Measurements from ENCODE around the gene KLF7. TPM values are rescaled to one million over a fixed set of nuclear protein-coding genes. Genes with fewer than 3 reads are reported as not detected.

KLF7 gene
- total RNA-seq, 2 experiments from 2014 or later = 17.9 to 22.9 TPM

GRCh38 chr2:207122651-207123334, 43.0 kb downstream of the KLF7 start:
- POLR2A ChIA-PET = interaction anchor here (1.0 kb wide), 1 partner anchor 21 kb away, joined by 3 read pairs; no protein-coding TSS in a partner anchor
- H3K36me3 Mint-ChIP-seq = peaks cover 47% of the 10 kb centered on the region
- no peak for DNase-seq
- no peak for ATAC-seq (ENCODE audit: low read depth)
- H3K27me3 Mint-ChIP-seq = no peaks in the 10 kb centered on the region
- peaks cover under 1% of the 10 kb centered on the region for H3K9me3 Mint-ChIP-seq
- H3K4me3 Mint-ChIP-seq = no peak overlapping the region
- H3K4me1 Mint-ChIP-seq = peaks cover 7% of the 10 kb centered on the region
- H3K27ac Mint-ChIP-seq = no peak overlapping the region

GRCh38 chr2:207121784-207122183, 44.0 kb downstream of the KLF7 start:
- H3K9me3 Mint-ChIP-seq = no peaks in the 10 kb centered on the region
- POLR2A ChIA-PET = no interaction called here
- no peak overlapping the region for H3K4me3 Mint-ChIP-seq
- no peak for ATAC-seq (ENCODE audit: low read depth)
- peaks cover 44% of the 10 kb centered on the region for H3K36me3 Mint-ChIP-seq
- no peak for DNase-seq
- peaks cover 7% of the 10 kb centered on the region for H3K4me1 Mint-ChIP-seq
- H3K27ac Mint-ChIP-seq = no peak overlapping the region
- no peaks in the 10 kb centered on the region for H3K27me3 Mint-ChIP-seq

DNA sequence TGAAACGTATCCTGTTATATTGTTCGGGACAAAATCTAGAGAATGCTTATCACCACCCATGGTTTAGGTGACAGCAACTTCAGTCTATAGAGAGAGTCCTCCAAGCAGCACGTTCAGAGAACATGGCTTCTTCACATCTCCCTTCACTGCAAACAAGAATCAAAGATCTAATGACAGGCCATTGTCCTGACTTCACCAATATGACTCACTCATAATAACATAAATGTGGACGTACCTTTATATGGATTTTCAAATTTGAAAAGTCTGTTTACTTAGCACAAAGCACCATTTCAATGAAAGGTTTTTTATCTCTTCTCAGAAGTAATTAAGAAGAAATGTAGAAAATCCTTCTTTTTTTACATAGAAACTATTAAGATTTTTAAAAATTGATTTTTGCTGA, 46.7 kb downstream of the KLF7 start:
- Mint-ChIP-seq H3K27ac (no peak overlapping the region), H3K4me3 (no peak overlapping the region), H3K36me3 (peaks cover 33% of the 10 kb centered on the region), H3K9me3 (no peaks in the 10 kb centered on the region), H3K27me3 (no peaks in the 10 kb centered on the region), H3K4me1 (peaks cover 7% of the 10 kb centered on the region)
- no peak for ATAC-seq (ENCODE audit: low read depth)
- DNase-seq = no peak
- POLR2A ChIA-PET = no interaction called here

DNA sequence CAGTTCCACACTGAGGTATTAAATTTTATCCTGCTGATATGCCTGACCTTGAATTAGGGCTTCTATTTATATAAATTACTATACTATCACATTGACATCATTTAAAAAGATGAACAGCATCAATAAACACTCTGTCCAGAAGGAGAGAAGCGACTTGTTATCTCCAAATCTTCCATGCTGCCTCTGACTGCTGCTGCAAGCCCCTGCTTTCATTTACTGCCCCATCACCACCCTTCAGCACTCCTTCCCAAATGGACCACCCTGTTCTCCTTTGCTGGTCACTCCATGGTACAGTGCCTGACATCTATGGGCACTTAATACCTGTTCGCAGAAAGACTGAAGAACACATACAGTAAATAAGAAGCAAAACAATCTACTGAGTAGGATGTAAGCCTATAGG, 48.1 kb downstream of the KLF7 start:
- Mint-ChIP-seq H3K36me3 (peaks cover 23% of the 10 kb centered on the region), H3K9me3 (no peaks in the 10 kb centered on the region), H3K4me1 (peaks cover 6% of the 10 kb centered on the region), H3K4me3 (no peak overlapping the region), H3K27ac (no peak overlapping the region), H3K27me3 (no peaks in the 10 kb centered on the region)
- DNase-seq (no peak), ATAC-seq (ENCODE audit: low read depth) (no peak)
- POLR2A ChIA-PET = no interaction called here

- POLR2A ChIA-PET = no interaction called here
- Mint-ChIP-seq H3K9me3 (no peaks in the 10 kb centered on the region), H3K27me3 (no peaks in the 10 kb centered on the region), H3K4me1 (peaks cover 8% of the 10 kb centered on the region), H3K36me3 (peaks cover 11% of the 10 kb centered on the region), H3K27ac (no peak overlapping the region), H3K4me3 (no peak overlapping the region)
- DNase-seq (no peak), ATAC-seq (ENCODE audit: low read depth) (no peak)
Observed at GRCh38 chr2:207115715-207116364, 49.9 kb downstream of the KLF7 start.

DNA sequence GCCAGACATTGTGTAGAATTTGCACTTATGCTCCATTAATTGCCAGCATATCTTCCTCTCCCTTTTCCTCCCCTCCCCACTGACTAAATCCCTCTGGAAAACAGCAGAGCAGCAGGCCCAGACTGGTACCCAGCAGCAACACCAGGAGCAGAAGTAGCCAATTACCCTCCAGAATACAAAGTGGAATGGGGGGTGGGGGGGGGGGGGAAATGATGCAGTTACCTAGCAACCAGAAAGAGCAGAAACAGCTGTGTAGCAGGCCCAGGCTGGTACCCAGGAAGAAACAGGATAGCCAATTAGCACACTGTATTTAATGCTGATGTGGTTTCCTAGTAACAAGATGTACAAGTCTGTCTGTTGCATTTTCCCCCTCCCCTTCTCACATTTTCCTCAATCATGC, 52.3 kb downstream of the KLF7 start:
- POLR2A ChIA-PET = no interaction called here
- Mint-ChIP-seq H3K4me1 (peaks cover 14% of the 10 kb centered on the region), H3K36me3 (peaks cover 12% of the 10 kb centered on the region), H3K27me3 (no peaks in the 10 kb centered on the region), H3K4me3 (no peak overlapping the region), H3K9me3 (no peaks in the 10 kb centered on the region), H3K27ac (no peak overlapping the region)
- no peak for ATAC-seq (ENCODE audit: low read depth)
- DNase-seq = no peak

DNA sequence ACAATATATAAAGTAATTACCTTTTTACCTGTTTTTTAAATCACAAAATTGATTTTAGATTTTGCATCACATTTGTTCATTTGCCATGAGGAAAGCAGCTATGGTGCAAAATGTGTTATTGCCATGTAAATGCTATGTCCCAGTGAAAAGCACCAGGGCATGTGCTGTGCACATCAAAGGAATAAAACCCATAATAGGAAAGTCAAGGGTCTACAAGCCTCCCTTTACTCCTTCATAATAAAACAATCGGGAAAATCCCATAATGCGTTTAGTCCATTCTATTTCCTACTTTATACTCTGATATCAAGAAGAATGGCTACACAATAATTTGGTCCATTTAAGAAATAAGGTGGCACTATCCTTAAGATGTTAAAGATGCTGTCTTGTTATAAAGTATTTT, 53.0 kb downstream of the KLF7 start:
- POLR2A ChIA-PET = no interaction called here
- H3K36me3 Mint-ChIP-seq = peaks cover 14% of the 10 kb centered on the region

GRCh38 chr2:207112383-207112782, 53.4 kb downstream of the KLF7 start:
- Mint-ChIP-seq H3K9me3 (no peaks in the 10 kb centered on the region), H3K36me3 (peaks cover 15% of the 10 kb centered on the region), H3K27me3 (no peaks in the 10 kb centered on the region), H3K27ac (no peak overlapping the region), H3K4me3 (no peak overlapping the region), H3K4me1 (peaks cover 16% of the 10 kb centered on the region)
- DNase-seq (no peak), ATAC-seq (ENCODE audit: low read depth) (no peak)
- POLR2A ChIA-PET = no interaction called here

More for the DNA sequence above, 53.0 kb downstream of the KLF7 start:
- H3K9me3 Mint-ChIP-seq = no peaks in the 10 kb centered on the region
- no peak overlapping the region for H3K4me3 Mint-ChIP-seq
- no peak overlapping the region for H3K27ac Mint-ChIP-seq
- DNase-seq (no peak), ATAC-seq (ENCODE audit: low read depth) (no peak)
- no peaks in the 10 kb centered on the region for H3K27me3 Mint-ChIP-seq
- peaks cover 14% of the 10 kb centered on the region for H3K4me1 Mint-ChIP-seq

DNA sequence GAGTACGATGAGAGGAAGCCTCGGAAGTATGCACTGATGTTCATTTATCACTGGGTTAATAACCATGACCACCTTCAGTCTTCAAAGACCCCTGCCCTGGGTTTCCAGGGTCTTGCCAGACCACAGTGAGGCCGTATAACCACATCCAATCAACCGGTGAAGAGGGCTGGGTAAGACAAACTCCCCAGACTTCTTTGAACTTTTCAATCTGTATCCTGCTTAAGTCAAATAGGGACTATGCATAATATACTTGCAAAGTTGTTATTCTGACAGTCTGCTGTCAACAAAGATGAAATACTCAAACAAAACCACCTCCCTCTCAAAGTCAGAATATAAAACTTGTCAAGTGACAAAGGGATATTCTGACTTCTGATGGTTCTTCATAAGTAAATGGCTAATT, 54.0 kb downstream of the KLF7 start:
- DNase-seq (no peak), ATAC-seq (ENCODE audit: low read depth) (no peak)
- H3K9me3 Mint-ChIP-seq = no peaks in the 10 kb centered on the region
- H3K4me1 Mint-ChIP-seq = peaks cover 18% of the 10 kb centered on the region
- H3K4me3 Mint-ChIP-seq = no peak overlapping the region
- H3K27ac Mint-ChIP-seq = no peak overlapping the region
- H3K27me3 Mint-ChIP-seq = no peaks in the 10 kb centered on the region
- H3K36me3 Mint-ChIP-seq = peaks cover 17% of the 10 kb centered on the region
- POLR2A ChIA-PET = no interaction called here

DNA sequence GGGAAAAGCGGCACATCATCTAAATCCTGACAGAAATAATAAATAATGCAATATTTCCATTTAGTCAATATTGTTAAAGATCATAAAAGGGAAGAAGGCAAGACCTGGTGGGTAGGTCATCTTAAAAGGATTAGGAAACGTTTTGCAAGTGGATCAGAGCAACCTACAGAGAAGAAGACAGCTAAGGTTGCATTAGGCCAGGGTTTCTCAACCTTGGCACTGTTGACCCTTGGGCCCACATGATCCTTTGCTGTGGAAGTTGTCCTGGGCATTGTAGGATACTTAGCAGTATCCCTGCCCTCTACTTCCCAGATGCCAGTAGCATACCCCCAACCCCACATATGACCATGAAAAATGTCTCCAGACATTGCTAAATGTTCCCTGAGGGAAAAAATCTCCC, 55.0 kb downstream of the KLF7 start:
- Mint-ChIP-seq H3K9me3 (no peaks in the 10 kb centered on the region), H3K27me3 (no peaks in the 10 kb centered on the region), H3K4me1 (peaks cover 18% of the 10 kb centered on the region), H3K36me3 (peaks cover 25% of the 10 kb centered on the region), H3K27ac (no peak overlapping the region), H3K4me3 (no peak overlapping the region)
- no peak for ATAC-seq (ENCODE audit: low read depth)
- DNase-seq = no peak
- POLR2A ChIA-PET = no interaction called here

- peaks cover 18% of the 10 kb centered on the region for H3K4me1 Mint-ChIP-seq
- no peak overlapping the region for H3K27ac Mint-ChIP-seq
- H3K27me3 Mint-ChIP-seq = no peaks in the 10 kb centered on the region
- POLR2A ChIA-PET = no interaction called here
- ATAC-seq (ENCODE audit: low read depth) (no peak), DNase-seq (no peak)
- H3K9me3 Mint-ChIP-seq = no peaks in the 10 kb centered on the region
- H3K36me3 Mint-ChIP-seq = peaks cover 28% of the 10 kb centered on the region
- H3K4me3 Mint-ChIP-seq = no peak overlapping the region
Observed at GRCh38 chr2:207110310-207110709, 55.4 kb downstream of the KLF7 start.

GRCh38 chr2:207109768-207110167, 56.0 kb downstream of the KLF7 start:
- no peak overlapping the region for H3K27ac Mint-ChIP-seq
- no peak overlapping the region for H3K4me3 Mint-ChIP-seq
- H3K27me3 Mint-ChIP-seq = no peaks in the 10 kb centered on the region
- POLR2A ChIA-PET = no interaction called here
- no peak for DNase-seq
- H3K36me3 Mint-ChIP-seq = peaks cover 30% of the 10 kb centered on the region
- ATAC-seq (ENCODE audit: low read depth) = no peak
- peaks cover 18% of the 10 kb centered on the region for H3K4me1 Mint-ChIP-seq
- no peaks in the 10 kb centered on the region for H3K9me3 Mint-ChIP-seq

GRCh38 chr2:207108440-207108839, 57.3 kb downstream of the KLF7 start:
- DNase-seq (no peak), ATAC-seq (ENCODE audit: low read depth) (no peak)
- peaks cover 18% of the 10 kb centered on the region for H3K4me1 Mint-ChIP-seq
- POLR2A ChIA-PET = no interaction called here
- H3K27ac Mint-ChIP-seq = no peak overlapping the region
- H3K27me3 Mint-ChIP-seq = no peaks in the 10 kb centered on the region
- no peaks in the 10 kb centered on the region for H3K9me3 Mint-ChIP-seq
- H3K36me3 Mint-ChIP-seq = peaks cover 38% of the 10 kb centered on the region
- H3K4me3 Mint-ChIP-seq = no peak overlapping the region

- POLR2A ChIA-PET = no interaction called here
- Mint-ChIP-seq H3K27ac (no peak overlapping the region), H3K27me3 (no peaks in the 10 kb centered on the region), H3K9me3 (no peaks in the 10 kb centered on the region), H3K4me1 (peaks cover 18% of the 10 kb centered on the region), H3K36me3 (peaks cover 38% of the 10 kb centered on the region), H3K4me3 (no peak overlapping the region)
- DNase-seq (no peak), ATAC-seq (ENCODE audit: low read depth) (no peak)
Observed at GRCh38 chr2:207107551-207107950, 58.2 kb downstream of the KLF7 start.

Measured in activated naive CD8-positive, alpha-beta T cell treated with anti-CD3 and anti-CD28 coated beads, Interleukin-2, amount 10 ng/mL, durations not matched to agents 7 days and 5 days (primary cell).